Peyer's patch (tissue), 4 donors: ENCODE results near the gene SORCS1. TPM values are rescaled to one million over a fixed set of nuclear protein-coding genes. Genes with fewer than 3 reads are reported as not detected.

ENCODE experiments used
- DNase-seq, 3 donors: peaks; one replicate each; pipeline ENCODE4 v3.0.0-alpha.2; 2017 to 2019
- H3K27ac ChIP-seq, 4 donors: fragments of 200-600 bp; sonication (generic); one replicate each; pipeline ENCODE4 v1.5.1; 2016 to 2019
- H3K27me3 ChIP-seq, 2 donors: fragments of 200-600 bp; sonication (generic); one replicate each; pipeline ENCODE4 v1.5.1; 2019
- H3K36me3 ChIP-seq, 3 donors: fragments of 200-600 bp; sonication (generic); one replicate each; pipeline ENCODE4 v1.5.1; 2016 to 2019
- H3K4me1 ChIP-seq, 4 donors: fragments of 200-600 bp; sonication (generic); one replicate each; pipeline ENCODE4 v1.5.1; 2016 to 2019
- H3K4me3 ChIP-seq, 4 donors: fragments of 200-600 bp; sonication (generic); 1 replicate in 3 of 4; 2 replicates in 1 of 4; pipeline ENCODE4 v1.5.1; 2016 to 2019; ENCODE audit warnings: mild to moderate bottlenecking in 1 of 4
- H3K9me3 ChIP-seq, 4 donors: fragments of 200-600 bp; sonication (generic); one replicate each; pipeline ENCODE4 v1.5.1; 2016 to 2019; ENCODE audit warnings: mild to moderate bottlenecking in 1 of 4
- POLR2A ChIP-seq, 2 donors: fragments of 450-650 bp; IDR thresholded peaks; one replicate each; pipeline ENCODE4 v1.5.1; 2017; ENCODE audit warnings: antibody characterized with exemption in 2 of 2, mild to moderate bottlenecking in 2 of 2, moderate library complexity in 2 of 2
- total RNA-seq, 4 donors: library from RNA; depleted of rRNA; stranded (reverse); fragments of >200 nt; gene quantifications; one replicate each; pipeline ENCODE4 v1.1.0, GENCODE V29; 2016
- TF ChIP-seq, protein P1 (sequence below), 6 experiments: fragments of 450-650 bp in 4 of 6; fragments of 200-600 bp in 2 of 6; sonication (generic) in 1 of 6; IDR thresholded peaks; one replicate each; pipeline ENCODE4 v1.5.1; 2017 to 2019; ENCODE audit warnings: antibody characterized with exemption in 6 of 6, mild to moderate bottlenecking in 3 of 6, moderate library complexity in 1 of 6

SORCS1 gene
- total RNA-seq, 4 donors from 2014 or later: 0.53 to 5.9 (median 2.4) TPM

DNA sequence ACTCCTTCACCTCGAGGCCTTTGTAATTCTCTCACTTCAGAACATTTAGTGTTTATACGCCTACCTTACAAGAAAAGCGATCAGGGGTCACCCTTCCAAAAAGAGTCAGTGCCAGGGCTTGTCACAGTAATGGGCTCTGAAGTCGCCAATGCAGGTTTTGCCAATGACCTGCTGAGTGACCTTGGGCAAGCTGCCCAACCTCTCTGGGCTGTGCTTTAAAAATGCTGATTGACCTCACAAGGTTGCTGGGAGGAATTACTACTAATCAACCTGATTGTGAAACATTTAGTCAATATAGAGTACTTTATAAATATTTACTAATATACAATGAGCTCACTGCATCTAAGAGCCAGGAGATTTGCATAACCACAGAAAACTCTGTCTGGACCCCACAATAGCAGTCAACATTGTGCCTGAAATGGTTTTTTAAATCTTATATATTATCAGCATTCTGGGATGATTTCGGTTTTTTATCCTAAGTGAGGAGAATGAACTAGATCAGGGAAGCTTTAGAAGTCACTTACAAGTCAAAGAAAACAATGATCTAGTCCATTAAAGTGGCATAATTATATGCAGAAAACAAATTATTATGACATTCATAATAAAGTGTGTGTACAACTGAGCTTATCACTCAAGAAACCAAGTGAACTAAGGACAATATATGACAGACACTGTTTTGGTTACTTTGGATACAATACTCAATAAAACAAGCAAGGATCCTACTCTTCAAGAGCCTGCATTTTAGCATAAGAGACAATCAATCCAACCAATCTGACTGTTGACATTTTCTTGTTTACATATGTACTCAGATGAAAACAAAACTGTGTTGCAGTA, 290.5 kb downstream of the SORCS1 start:
- no peak for DNase-seq
- no peak overlapping the region for H3K27ac ChIP-seq
- no peaks in the 10 kb centered on the region for H3K27me3 ChIP-seq
- H3K9me3 ChIP-seq: no peaks in the 10 kb centered on the region
- H3K4me3 ChIP-seq: no peak overlapping the region
- H3K36me3 ChIP-seq: no peaks in the 10 kb centered on the region
- TF ChIP-seq, protein P1, sequence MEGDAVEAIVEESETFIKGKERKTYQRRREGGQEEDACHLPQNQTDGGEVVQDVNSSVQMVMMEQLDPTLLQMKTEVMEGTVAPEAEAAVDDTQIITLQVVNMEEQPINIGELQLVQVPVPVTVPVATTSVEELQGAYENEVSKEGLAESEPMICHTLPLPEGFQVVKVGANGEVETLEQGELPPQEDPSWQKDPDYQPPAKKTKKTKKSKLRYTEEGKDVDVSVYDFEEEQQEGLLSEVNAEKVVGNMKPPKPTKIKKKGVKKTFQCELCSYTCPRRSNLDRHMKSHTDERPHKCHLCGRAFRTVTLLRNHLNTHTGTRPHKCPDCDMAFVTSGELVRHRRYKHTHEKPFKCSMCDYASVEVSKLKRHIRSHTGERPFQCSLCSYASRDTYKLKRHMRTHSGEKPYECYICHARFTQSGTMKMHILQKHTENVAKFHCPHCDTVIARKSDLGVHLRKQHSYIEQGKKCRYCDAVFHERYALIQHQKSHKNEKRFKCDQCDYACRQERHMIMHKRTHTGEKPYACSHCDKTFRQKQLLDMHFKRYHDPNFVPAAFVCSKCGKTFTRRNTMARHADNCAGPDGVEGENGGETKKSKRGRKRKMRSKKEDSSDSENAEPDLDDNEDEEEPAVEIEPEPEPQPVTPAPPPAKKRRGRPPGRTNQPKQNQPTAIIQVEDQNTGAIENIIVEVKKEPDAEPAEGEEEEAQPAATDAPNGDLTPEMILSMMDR (IDR thresholded peaks at IDR 0.05): no peak
- TF ChIP-seq POLR2A (IDR thresholded peaks at IDR 0.05): no peak
- no peaks in the 10 kb centered on the region for H3K4me1 ChIP-seq

DNA sequence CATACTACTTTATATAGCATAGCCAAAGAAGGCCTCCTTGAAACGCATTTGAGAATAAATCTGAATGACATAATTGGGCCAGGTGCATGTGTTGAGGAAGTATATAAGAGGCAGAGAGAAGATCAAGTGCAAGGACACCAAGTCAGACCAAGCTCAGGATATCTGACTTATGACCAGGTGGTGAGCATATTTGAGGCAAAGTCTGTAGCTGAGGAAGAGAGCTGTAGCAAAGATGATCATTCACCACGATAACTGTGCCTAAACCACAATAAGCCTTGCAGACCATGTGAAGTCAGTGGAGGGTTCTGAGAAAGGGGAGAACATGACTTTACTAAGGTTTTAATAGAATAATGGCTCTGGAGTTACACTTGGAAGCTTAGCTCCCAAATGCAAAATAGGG, 292.3 kb downstream of the SORCS1 start:
- TF ChIP-seq, protein P1 (IDR thresholded peaks at IDR 0.05): no peak
- TF ChIP-seq POLR2A (IDR thresholded peaks at IDR 0.05): no peak

DNA sequence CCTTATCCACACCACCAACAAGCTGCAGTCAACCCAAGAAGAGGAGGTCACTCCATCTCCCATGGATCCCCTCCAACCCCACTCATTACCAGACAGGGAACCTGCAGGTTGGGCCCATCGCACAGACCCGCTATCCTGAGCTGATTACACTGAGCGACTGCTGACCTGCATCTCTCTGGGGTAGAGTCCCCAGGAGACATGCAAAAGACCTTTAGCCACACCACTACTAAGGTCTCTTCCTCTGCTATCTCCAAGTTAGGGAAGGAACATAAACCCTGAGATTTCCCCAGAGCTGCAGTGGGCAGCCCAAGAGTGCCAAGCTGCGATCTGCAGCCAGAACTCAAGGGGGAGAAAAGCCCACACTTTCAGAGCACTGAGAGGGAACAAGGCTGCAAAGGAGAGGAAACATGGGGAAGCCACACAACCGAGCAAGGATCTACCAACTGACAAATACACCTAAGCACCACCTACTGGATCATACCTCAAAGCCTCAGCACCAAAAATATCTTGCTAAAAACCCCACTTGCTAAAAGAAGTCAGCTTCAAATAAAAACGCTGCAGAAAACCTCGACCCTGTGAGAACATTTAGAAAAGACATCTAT, 298.2 kb downstream of the SORCS1 start:
- no peaks in the 10 kb centered on the region for H3K36me3 ChIP-seq
- TF ChIP-seq, protein P1 (IDR thresholded peaks at IDR 0.05): no peak
- no peak for TF ChIP-seq POLR2A (IDR thresholded peaks at IDR 0.05)

More for the DNA sequence above, 292.3 kb downstream of the SORCS1 start:
- H3K4me3 ChIP-seq: no peak overlapping the region
- DNase-seq: no peak
- H3K27me3 ChIP-seq: no peaks in the 10 kb centered on the region
- no peaks in the 10 kb centered on the region for H3K36me3 ChIP-seq
- no peak overlapping the region for H3K27ac ChIP-seq
- no peaks in the 10 kb centered on the region for H3K9me3 ChIP-seq
- no peaks in the 10 kb centered on the region for H3K4me1 ChIP-seq

DNA sequence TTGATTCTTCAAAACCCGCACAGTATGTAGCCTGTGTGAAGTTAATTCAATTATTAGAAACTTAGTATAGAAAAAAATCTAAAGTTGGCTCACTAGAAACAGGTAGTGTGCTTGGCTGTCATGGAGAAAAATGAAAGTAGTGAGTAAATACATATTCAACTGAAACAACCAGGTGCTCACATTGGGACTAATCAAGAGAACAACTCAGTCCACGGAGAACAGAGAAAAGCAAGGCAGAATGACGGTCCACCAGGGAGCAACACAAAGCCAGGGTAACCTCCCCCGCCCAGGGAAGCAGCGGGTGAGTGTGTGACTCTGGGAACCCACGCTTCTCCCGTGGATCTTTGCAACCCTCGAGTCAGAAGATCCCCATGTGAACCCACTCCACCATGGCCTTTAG, 300.5 kb downstream of the SORCS1 start:
- H3K27me3 ChIP-seq: no peaks in the 10 kb centered on the region
- no peaks in the 10 kb centered on the region for H3K9me3 ChIP-seq
- H3K36me3 ChIP-seq: no peaks in the 10 kb centered on the region
- H3K27ac ChIP-seq: no peak overlapping the region
- no peak for DNase-seq
- TF ChIP-seq, protein P1 (IDR thresholded peaks at IDR 0.05): no peak
- no peak for TF ChIP-seq POLR2A (IDR thresholded peaks at IDR 0.05)
- no peak overlapping the region for H3K4me3 ChIP-seq
- no peaks in the 10 kb centered on the region for H3K4me1 ChIP-seq

More for the DNA sequence above, 298.2 kb downstream of the SORCS1 start:
- H3K4me3 ChIP-seq: no peak overlapping the region
- H3K27ac ChIP-seq: no peak overlapping the region
- H3K9me3 ChIP-seq: no peaks in the 10 kb centered on the region
- no peaks in the 10 kb centered on the region for H3K27me3 ChIP-seq
- no peaks in the 10 kb centered on the region for H3K4me1 ChIP-seq
- no peak for DNase-seq

DNA sequence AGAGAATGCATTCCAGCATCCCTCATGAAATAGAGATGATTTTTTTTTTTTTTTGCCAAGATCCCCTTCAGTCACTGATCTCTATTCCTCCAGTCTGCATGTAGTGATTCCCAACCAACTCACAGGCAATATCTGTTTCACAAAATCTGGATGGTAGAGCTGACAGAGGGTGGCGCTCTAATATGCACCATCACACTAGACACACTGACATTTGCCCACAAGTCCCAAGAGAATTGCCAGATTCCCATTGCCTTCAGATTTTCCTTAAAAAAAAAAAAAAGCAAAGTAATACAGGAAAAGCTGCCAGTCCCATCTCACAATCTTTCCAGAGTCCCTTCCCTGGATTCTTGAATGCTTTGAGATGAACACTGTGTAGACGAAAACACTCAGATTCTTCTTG, 301.0 kb downstream of the SORCS1 start:
- H3K27ac ChIP-seq: no peak overlapping the region
- no peaks in the 10 kb centered on the region for H3K4me1 ChIP-seq
- H3K4me3 ChIP-seq: no peak overlapping the region
- no peaks in the 10 kb centered on the region for H3K27me3 ChIP-seq
- TF ChIP-seq POLR2A (IDR thresholded peaks at IDR 0.05): no peak
- TF ChIP-seq, protein P1 (IDR thresholded peaks at IDR 0.05): no peak
- no peaks in the 10 kb centered on the region for H3K36me3 ChIP-seq
- DNase-seq: no peak
- H3K9me3 ChIP-seq: no peaks in the 10 kb centered on the region
